HEK293 (cell line): ENCODE data around the gene ARL3.

Experiments used
- BCL11A ChIP-seq: fragments of 450-650 bp; formaldehyde crosslinking; IDR thresholded peaks from 2 replicates; pipeline ENCODE4 v1.5.1; 2016; ENCODE audit warnings: low read depth, missing biosample characterization, missing genetic modification characterization
- GLI4 ChIP-seq: fragments of 450-650 bp; formaldehyde crosslinking; IDR thresholded peaks from 2 replicates; pipeline ENCODE4 v1.5.1; 2016; ENCODE audit warnings: missing biosample characterization, missing genetic modification characterization
- GLIS1 ChIP-seq: fragments of 450-650 bp; formaldehyde crosslinking; IDR thresholded peaks from 2 replicates; pipeline ENCODE4 v1.5.1; 2016; ENCODE audit warnings: missing biosample characterization, missing genetic modification characterization
- IKZF3 ChIP-seq: fragments of 450-650 bp; IDR thresholded peaks from 2 replicates; pipeline ENCODE4 v1.5.0; 2018; ENCODE audit warnings: missing biosample characterization, mild to moderate bottlenecking, missing genetic modification characterization, moderate library complexity
- KLF1 ChIP-seq: fragments of 450-650 bp; formaldehyde crosslinking; IDR thresholded peaks from 2 replicates; pipeline ENCODE4 v1.5.1; 2016; ENCODE audit warnings: missing biosample characterization, missing genetic modification characterization
- KLF10 ChIP-seq: fragments of 450-650 bp; IDR thresholded peaks from 2 replicates; pipeline ENCODE4 v1.5.1; 2018; ENCODE audit warnings: missing biosample characterization, mild to moderate bottlenecking, missing genetic modification characterization
- KLF9 ChIP-seq: fragments of 450-650 bp; formaldehyde crosslinking; IDR thresholded peaks from 2 replicates; pipeline ENCODE4 v1.5.1; 2016; ENCODE audit warnings: missing biosample characterization, missing genetic modification characterization, low read depth
- MZF1 ChIP-seq: fragments of 450-650 bp; formaldehyde crosslinking; IDR thresholded peaks from 2 replicates; pipeline ENCODE4 v1.5.1; 2017; ENCODE audit warnings: missing biosample characterization, missing genetic modification characterization, borderline replicate concordance
- SETDB1 ChIP-seq: IDR thresholded peaks from one replicate; pipeline ENCODE4 v1.6.1; 2017; ENCODE audit warnings: mild to moderate bottlenecking, low read length, moderate library complexity, mixed read lengths; ENCODE audit not compliant: insufficient read length
- SP3 ChIP-seq: fragments of 450-650 bp; formaldehyde crosslinking; IDR thresholded peaks from 2 replicates; pipeline ENCODE4 v1.5.1; 2016; ENCODE audit warnings: missing biosample characterization, missing genetic modification characterization
- TCF7L2 ChIP-seq: IDR thresholded peaks from 2 replicates; pipeline ENCODE4 v1.6.1; 2011; ENCODE audit warnings: low read depth, mild to moderate bottlenecking, inconsistent platforms, low read length, moderate library complexity, borderline replicate concordance
- ZBTB21 ChIP-seq: fragments of 450-650 bp; formaldehyde crosslinking; IDR thresholded peaks from 2 replicates; pipeline ENCODE4 v1.5.1; 2017; ENCODE audit warnings: missing biosample characterization, missing genetic modification characterization
- ZNF132 ChIP-seq: fragments of 450-650 bp; formaldehyde crosslinking; IDR thresholded peaks from 2 replicates; pipeline ENCODE4 v1.5.1; 2017; ENCODE audit warnings: missing biosample characterization, missing genetic modification characterization, borderline replicate concordance
- ZNF175 ChIP-seq: fragments of 450-650 bp; formaldehyde crosslinking; IDR thresholded peaks from 2 replicates; pipeline ENCODE4 v1.5.1; 2016; ENCODE audit warnings: missing biosample characterization, missing genetic modification characterization
- ZNF266 ChIP-seq: fragments of 450-650 bp; formaldehyde crosslinking; IDR thresholded peaks from 2 replicates; pipeline ENCODE4 v1.5.1; 2016; ENCODE audit warnings: missing biosample characterization, missing genetic modification characterization, low read depth
- ZNF311 ChIP-seq: fragments of 450-650 bp; formaldehyde crosslinking; IDR thresholded peaks from 2 replicates; pipeline ENCODE4 v1.5.1; 2017; ENCODE audit warnings: missing biosample characterization, missing genetic modification characterization, borderline replicate concordance
- ZNF341 ChIP-seq: fragments of 450-650 bp; formaldehyde crosslinking; IDR thresholded peaks from 2 replicates; pipeline ENCODE4; 2016; ENCODE audit warnings: low read depth, missing biosample characterization, missing genetic modification characterization
- ZNF391 ChIP-seq: fragments of 450-650 bp; formaldehyde crosslinking; IDR thresholded peaks from 2 replicates; pipeline ENCODE4 v1.5.1; 2016; ENCODE audit warnings: low read depth, missing biosample characterization, missing genetic modification characterization, borderline replicate concordance
- ZNF426 ChIP-seq: fragments of 450-650 bp; formaldehyde crosslinking; IDR thresholded peaks from 2 replicates; pipeline ENCODE4 v1.5.1; 2017; ENCODE audit warnings: missing biosample characterization, missing genetic modification characterization, mild to moderate bottlenecking, inconsistent platforms, moderate library complexity
- ZNF501 ChIP-seq: fragments of 450-650 bp; formaldehyde crosslinking; IDR thresholded peaks from 2 replicates; pipeline ENCODE4 v1.5.1; 2016; ENCODE audit warnings: missing biosample characterization, missing genetic modification characterization
- ZNF514 ChIP-seq: fragments of 450-650 bp; formaldehyde crosslinking; IDR thresholded peaks from 2 replicates; pipeline ENCODE4 v1.5.1; 2016; ENCODE audit warnings: missing biosample characterization, missing genetic modification characterization
- ZNF555 ChIP-seq: fragments of 450-650 bp; formaldehyde crosslinking; conservative IDR thresholded peaks from 2 replicates; pipeline ENCODE4 v1.5.1; 2017; ENCODE audit warnings: missing biosample characterization, mild to moderate bottlenecking, missing genetic modification characterization, inconsistent platforms
- ZNF600 ChIP-seq: fragments of 450-650 bp; formaldehyde crosslinking; IDR thresholded peaks from 2 replicates; pipeline ENCODE4 v1.5.1; 2016; ENCODE audit warnings: missing biosample characterization, missing genetic modification characterization
- ZNF629 ChIP-seq: fragments of 450-650 bp; formaldehyde crosslinking; IDR thresholded peaks from 2 replicates; pipeline ENCODE4 v1.5.1; 2017; ENCODE audit warnings: missing biosample characterization, missing genetic modification characterization
- ZNF707 ChIP-seq: fragments of 450-650 bp; formaldehyde crosslinking; IDR thresholded peaks from 2 replicates; pipeline ENCODE4 v1.5.1; 2016; ENCODE audit warnings: missing biosample characterization, missing genetic modification characterization
- ZNF768 ChIP-seq: fragments of 450-650 bp; formaldehyde crosslinking; IDR thresholded peaks from 2 replicates; pipeline ENCODE4 v1.5.1; 2018; ENCODE audit warnings: missing biosample characterization, mild to moderate bottlenecking, missing genetic modification characterization
- ZNF792 ChIP-seq: fragments of 450-650 bp; formaldehyde crosslinking; IDR thresholded peaks from 2 replicates; pipeline ENCODE4 v1.5.1; 2016; ENCODE audit warnings: missing biosample characterization, missing genetic modification characterization
- TF ChIP-seq, protein P1 (sequence below): fragments of 450-650 bp; formaldehyde crosslinking; IDR thresholded peaks from 2 replicates; pipeline ENCODE4 v1.5.1; 2016; ENCODE audit warnings: missing biosample characterization, missing genetic modification characterization
- TF ChIP-seq, protein P2 (sequence below): fragments of 450-650 bp; formaldehyde crosslinking; conservative IDR thresholded peaks from 2 replicates; pipeline ENCODE4 v1.5.1; 2016; ENCODE audit warnings: low read depth, missing biosample characterization, missing genetic modification characterization
- TF ChIP-seq, protein P3 (sequence below): fragments of 450-650 bp; formaldehyde crosslinking; IDR thresholded peaks from 2 replicates; pipeline ENCODE4 v1.5.1; 2016; ENCODE audit warnings: missing biosample characterization, missing genetic modification characterization
- TF ChIP-seq, protein P4 (sequence below): fragments of 450-650 bp; formaldehyde crosslinking; IDR thresholded peaks from 2 replicates; pipeline ENCODE4 v1.5.1; 2017; ENCODE audit warnings: missing biosample characterization, missing genetic modification characterization
- TF ChIP-seq, protein P5 (sequence below): fragments of 450-650 bp; formaldehyde crosslinking; IDR thresholded peaks from 2 replicates; pipeline ENCODE4 v1.5.1; 2016; ENCODE audit warnings: missing biosample characterization, missing genetic modification characterization

The ARL3 gene

DNA sequence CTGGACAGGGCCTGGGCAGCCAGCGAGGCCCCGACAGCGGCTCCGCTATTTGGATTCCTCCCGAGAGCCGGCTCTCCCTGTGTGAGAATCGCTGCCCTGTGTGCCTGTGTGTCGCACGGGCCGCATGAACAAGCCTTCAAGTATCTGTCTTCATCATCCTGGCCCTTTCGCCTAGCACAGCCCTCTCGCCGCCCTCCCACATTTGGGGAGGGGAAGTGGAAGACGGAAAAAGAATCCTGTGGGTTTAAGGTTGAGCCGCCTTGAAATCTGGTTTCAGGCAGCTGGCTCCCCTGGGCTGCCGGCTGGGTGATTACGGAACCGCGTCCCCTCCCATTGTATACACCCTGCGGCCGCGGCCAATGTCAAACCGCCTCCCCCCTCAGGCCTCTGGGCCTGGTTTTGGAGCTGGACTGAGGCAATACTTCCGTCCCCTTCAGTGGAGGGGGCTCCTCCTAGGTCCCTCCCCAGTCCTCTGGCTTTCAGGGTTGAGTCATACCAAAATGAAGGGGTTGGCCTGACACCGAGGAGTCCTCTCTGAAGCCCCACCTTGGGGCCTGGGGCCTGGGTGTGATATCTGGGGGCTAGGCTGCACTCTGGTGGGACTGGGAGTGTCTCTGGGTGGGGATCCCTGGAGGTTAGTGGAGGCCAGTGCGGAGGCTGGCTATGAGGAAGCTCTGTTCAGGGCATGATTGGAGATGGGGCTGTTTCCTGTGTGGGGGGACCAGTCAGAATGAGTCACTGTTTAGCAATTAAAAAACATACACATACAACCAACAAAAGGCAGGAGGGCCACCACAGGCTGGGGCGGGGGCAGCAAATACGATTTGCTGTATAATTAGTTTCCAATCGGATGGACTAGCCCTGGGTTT, 68.2 kb downstream of the ARL3 start (continued):
- TF ChIP-seq ZNF514 (no peak), KLF1 (tag by site-specific recombination) (peak; percentile 98), IKZF3 (peak; percentile 40; the same call in 1 of the 2 replicates), ZNF175 (tag by site-specific recombination) (no peak), MZF1 (tag by site-specific recombination) (peak; percentile 95), ZNF792 (no peak), ZNF341 (tag by site-specific recombination) (no peak; the same call in 1 of the 2 replicates), GLI4 (no peak), ZNF426 (tag by site-specific recombination) (no peak), ZNF132 (tag by site-specific recombination) (no peak), ZNF311 (no peak), ZNF629 (tag by site-specific recombination) (peak; percentile 66), ZNF707 (tag by site-specific recombination) (no peak), ZNF600 (peak; percentile 78; the same call in 1 of the 2 replicates), GLIS1 (peak; percentile 82), KLF10 (tag by site-specific recombination) (no peak), BCL11A (tag by site-specific recombination) (peak; percentile 35; the same call in 1 of the 2 replicates), ZNF555 (tag by site-specific recombination) (no peak), ZNF266 (tag by site-specific recombination) (no peak), TCF7L2 (no peak), ZBTB21 (tag by site-specific recombination) (no peak), ZNF501 (tag by site-specific recombination) (0 out of 2 replicates have a peak, but pooled peaks have one; percentile 7), KLF9 (tag by site-specific recombination) (0 out of 2 replicates have a peak, but pooled peaks have one; percentile 59), ZNF391 (tag by site-specific recombination) (peak; percentile 14; the same call in 1 of the 2 replicates), SP3 (tag by site-specific recombination) (peak; percentile 75), SETDB1 (no peak), ZNF768 (no peak)
- TF ChIP-seq, protein P1, sequence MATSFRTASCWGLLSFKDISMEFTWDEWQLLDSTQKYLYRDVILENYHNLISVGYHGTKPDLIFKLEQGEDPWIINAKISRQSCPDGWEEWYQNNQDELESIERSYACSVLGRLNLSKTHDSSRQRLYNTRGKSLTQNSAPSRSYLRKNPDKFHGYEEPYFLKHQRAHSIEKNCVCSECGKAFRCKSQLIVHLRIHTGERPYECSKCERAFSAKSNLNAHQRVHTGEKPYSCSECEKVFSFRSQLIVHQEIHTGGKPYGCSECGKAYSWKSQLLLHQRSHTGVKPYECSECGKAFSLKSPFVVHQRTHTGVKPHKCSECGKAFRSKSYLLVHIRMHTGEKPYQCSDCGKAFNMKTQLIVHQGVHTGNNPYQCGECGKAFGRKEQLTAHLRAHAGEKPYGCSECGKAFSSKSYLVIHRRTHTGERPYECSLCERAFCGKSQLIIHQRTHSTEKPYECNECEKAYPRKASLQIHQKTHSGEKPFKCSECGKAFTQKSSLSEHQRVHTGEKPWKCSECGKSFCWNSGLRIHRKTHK, result no peak
- TF ChIP-seq, protein P2, sequence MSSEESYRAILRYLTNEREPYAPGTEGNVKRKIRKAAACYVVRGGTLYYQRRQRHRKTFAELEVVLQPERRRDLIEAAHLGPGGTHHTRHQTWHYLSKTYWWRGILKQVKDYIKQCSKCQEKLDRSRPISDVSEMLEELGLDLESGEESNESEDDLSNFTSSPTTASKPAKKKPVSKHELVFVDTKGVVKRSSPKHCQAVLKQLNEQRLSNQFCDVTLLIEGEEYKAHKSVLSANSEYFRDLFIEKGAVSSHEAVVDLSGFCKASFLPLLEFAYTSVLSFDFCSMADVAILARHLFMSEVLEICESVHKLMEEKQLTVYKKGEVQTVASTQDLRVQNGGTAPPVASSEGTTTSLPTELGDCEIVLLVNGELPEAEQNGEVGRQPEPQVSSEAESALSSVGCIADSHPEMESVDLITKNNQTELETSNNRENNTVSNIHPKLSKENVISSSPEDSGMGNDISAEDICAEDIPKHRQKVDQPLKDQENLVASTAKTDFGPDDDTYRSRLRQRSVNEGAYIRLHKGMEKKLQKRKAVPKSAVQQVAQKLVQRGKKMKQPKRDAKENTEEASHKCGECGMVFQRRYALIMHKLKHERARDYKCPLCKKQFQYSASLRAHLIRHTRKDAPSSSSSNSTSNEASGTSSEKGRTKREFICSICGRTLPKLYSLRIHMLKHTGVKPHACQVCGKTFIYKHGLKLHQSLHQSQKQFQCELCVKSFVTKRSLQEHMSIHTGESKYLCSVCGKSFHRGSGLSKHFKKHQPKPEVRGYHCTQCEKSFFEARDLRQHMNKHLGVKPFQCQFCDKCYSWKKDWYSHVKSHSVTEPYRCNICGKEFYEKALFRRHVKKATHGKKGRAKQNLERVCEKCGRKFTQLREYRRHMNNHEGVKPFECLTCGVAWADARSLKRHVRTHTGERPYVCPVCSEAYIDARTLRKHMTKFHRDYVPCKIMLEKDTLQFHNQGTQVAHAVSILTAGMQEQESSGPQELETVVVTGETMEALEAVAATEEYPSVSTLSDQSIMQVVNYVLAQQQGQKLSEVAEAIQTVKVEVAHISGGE, result peak; percentile 56; the same call in 1 of the 2 replicates
- TF ChIP-seq, protein P3, sequence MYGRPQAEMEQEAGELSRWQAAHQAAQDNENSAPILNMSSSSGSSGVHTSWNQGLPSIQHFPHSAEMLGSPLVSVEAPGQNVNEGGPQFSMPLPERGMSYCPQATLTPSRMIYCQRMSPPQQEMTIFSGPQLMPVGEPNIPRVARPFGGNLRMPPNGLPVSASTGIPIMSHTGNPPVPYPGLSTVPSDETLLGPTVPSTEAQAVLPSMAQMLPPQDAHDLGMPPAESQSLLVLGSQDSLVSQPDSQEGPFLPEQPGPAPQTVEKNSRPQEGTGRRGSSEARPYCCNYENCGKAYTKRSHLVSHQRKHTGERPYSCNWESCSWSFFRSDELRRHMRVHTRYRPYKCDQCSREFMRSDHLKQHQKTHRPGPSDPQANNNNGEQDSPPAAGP (tag by site-specific recombination), result peak; percentile 96
- TF ChIP-seq, protein P4, sequence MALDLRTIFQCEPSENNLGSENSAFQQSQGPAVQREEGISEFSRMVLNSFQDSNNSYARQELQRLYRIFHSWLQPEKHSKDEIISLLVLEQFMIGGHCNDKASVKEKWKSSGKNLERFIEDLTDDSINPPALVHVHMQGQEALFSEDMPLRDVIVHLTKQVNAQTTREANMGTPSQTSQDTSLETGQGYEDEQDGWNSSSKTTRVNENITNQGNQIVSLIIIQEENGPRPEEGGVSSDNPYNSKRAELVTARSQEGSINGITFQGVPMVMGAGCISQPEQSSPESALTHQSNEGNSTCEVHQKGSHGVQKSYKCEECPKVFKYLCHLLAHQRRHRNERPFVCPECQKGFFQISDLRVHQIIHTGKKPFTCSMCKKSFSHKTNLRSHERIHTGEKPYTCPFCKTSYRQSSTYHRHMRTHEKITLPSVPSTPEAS (tag by site-specific recombination), result 0 out of 2 replicates have a peak, but pooled peaks have one; percentile 7
- TF ChIP-seq, protein P5, sequence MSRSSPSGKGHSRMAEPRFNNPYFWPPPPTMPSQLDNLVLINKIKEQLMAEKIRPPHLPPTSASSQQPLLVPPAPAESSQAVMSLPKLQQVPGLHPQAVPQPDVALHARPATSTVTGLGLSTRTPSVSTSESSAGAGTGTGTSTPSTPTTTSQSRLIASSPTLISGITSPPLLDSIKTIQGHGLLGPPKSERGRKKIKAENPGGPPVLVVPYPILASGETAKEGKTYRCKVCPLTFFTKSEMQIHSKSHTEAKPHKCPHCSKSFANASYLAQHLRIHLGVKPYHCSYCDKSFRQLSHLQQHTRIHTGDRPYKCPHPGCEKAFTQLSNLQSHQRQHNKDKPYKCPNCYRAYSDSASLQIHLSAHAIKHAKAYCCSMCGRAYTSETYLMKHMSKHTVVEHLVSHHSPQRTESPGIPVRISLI (tag by site-specific recombination), result 0 out of 2 replicates have a peak, but pooled peaks have one; percentile 19
